Effector memory CD4-positive, alpha-beta T cell (primary cell): ENCODE results near the gene NAA40.

Experiments used
- DNase-seq, 3 donors: peaks; one replicate each; pipeline ENCODE4 v3.0.0-alpha.2; 2020
- H3K27ac ChIP-seq: 2 replicates; pipeline ENCODE4 v1.7.0; 2013; ENCODE audit warnings: mild to moderate bottlenecking, low read length, moderate library complexity; ENCODE audit not compliant: insufficient read depth, poor library complexity, severe bottlenecking
- H3K27me3 ChIP-seq: replicated peaks from 2 replicates; pipeline ENCODE4 v1.7.0; 2013; ENCODE audit warnings: mild to moderate bottlenecking, low read length; ENCODE audit not compliant: insufficient read depth, control insufficient read depth, poor library complexity, severe bottlenecking
- H3K36me3 ChIP-seq: 2 replicates; pipeline ENCODE4 v1.7.0; 2013; ENCODE audit warnings: mild to moderate bottlenecking, low read length, moderate library complexity; ENCODE audit not compliant: control insufficient read depth, insufficient read depth
- H3K4me1 ChIP-seq: 2 replicates; pipeline ENCODE4 v1.7.0; 2013; ENCODE audit warnings: low read length, mild to moderate bottlenecking; ENCODE audit not compliant: control insufficient read depth, insufficient read depth, poor library complexity, severe bottlenecking
- H3K4me3 ChIP-seq: 2 replicates; pipeline ENCODE4 v1.7.0; 2013; ENCODE audit warnings: low read length, low read depth, mild to moderate bottlenecking; ENCODE audit not compliant: insufficient read depth, poor library complexity, severe bottlenecking
- H3K9me3 ChIP-seq: 2 replicates; pipeline ENCODE4 v1.7.0; 2013; ENCODE audit warnings: mild to moderate bottlenecking, low read length, moderate library complexity; ENCODE audit not compliant: control insufficient read depth

The NAA40 gene

GRCh38 chr11:63919267-63920125 is 19.3 kb upstream of the NAA40 start:
- Histone ChIP-seq H3K27ac (no peak overlapping the region), H3K4me1 (peaks cover 33% of the 10 kb centered on the region)
- DNase-seq: no peak

GRCh38 chr11:63920126-63920938 is 18.5 kb upstream of the NAA40 start:
- no peaks in the 10 kb centered on the region for H3K9me3 ChIP-seq
- no peak overlapping the region for H3K27ac ChIP-seq
- no peak overlapping the region for H3K4me3 ChIP-seq
- no peak for DNase-seq
- no peaks in the 10 kb centered on the region for H3K36me3 ChIP-seq
- H3K4me1 ChIP-seq: peaks cover 30% of the 10 kb centered on the region
- H3K27me3 ChIP-seq: no peaks in the 10 kb centered on the region

More at GRCh38 chr11:63919267-63920125, 19.3 kb upstream of the NAA40 start:
- no peaks in the 10 kb centered on the region for H3K9me3 ChIP-seq
- H3K36me3 ChIP-seq: no peaks in the 10 kb centered on the region
- no peaks in the 10 kb centered on the region for H3K27me3 ChIP-seq
- no peak overlapping the region for H3K4me3 ChIP-seq

- Histone ChIP-seq H3K36me3 (no peaks in the 10 kb centered on the region), H3K4me1 (peaks cover 25% of the 10 kb centered on the region), H3K27me3 (no peaks in the 10 kb centered on the region), H3K9me3 (no peaks in the 10 kb centered on the region), H3K4me3 (no peak overlapping the region), H3K27ac (no peak overlapping the region)
- DNase-seq: no peak
Observed at GRCh38 chr11:63920939-63921417, 17.8 kb upstream of the NAA40 start.

GRCh38 chr11:63922673-63923192 is 16.1 kb upstream of the NAA40 start:
- no peak overlapping the region for H3K4me3 ChIP-seq
- DNase-seq: no peak
- peaks cover 12% of the 10 kb centered on the region for H3K4me1 ChIP-seq
- no peaks in the 10 kb centered on the region for H3K27me3 ChIP-seq
- H3K36me3 ChIP-seq: no peaks in the 10 kb centered on the region
- no peak overlapping the region for H3K27ac ChIP-seq
- H3K9me3 ChIP-seq: no peaks in the 10 kb centered on the region

GRCh38 chr11:63923319-63923718 is 15.5 kb upstream of the NAA40 start:
- Histone ChIP-seq H3K4me3 (no peak overlapping the region), H3K27me3 (no peaks in the 10 kb centered on the region), H3K4me1 (peaks cover 6% of the 10 kb centered on the region), H3K9me3 (no peaks in the 10 kb centered on the region), H3K27ac (no peak overlapping the region), H3K36me3 (no peaks in the 10 kb centered on the region)
- DNase-seq: no peak

- no peak overlapping the region for H3K27ac ChIP-seq
- H3K36me3 ChIP-seq: no peaks in the 10 kb centered on the region
- DNase-seq: no peak
- H3K4me3 ChIP-seq: no peak overlapping the region
- H3K4me1 ChIP-seq: no peaks in the 10 kb centered on the region
- no peaks in the 10 kb centered on the region for H3K9me3 ChIP-seq
- no peaks in the 10 kb centered on the region for H3K27me3 ChIP-seq
Observed at GRCh38 chr11:63929616-63930015, 9.2 kb upstream of the NAA40 start.

- DNase-seq: no peak
- Histone ChIP-seq H3K4me3 (no peak overlapping the region), H3K4me1 (no peaks in the 10 kb centered on the region), H3K27ac (no peak overlapping the region), H3K36me3 (no peaks in the 10 kb centered on the region), H3K27me3 (no peaks in the 10 kb centered on the region), H3K9me3 (no peaks in the 10 kb centered on the region)
Observed at GRCh38 chr11:63931045-63931444, 7.8 kb upstream of the NAA40 start.

GRCh38 chr11:63931876-63932275 is 6.9 kb upstream of the NAA40 start:
- Histone ChIP-seq H3K4me3 (no peak overlapping the region), H3K36me3 (no peaks in the 10 kb centered on the region), H3K9me3 (no peaks in the 10 kb centered on the region), H3K27ac (no peak overlapping the region), H3K4me1 (no peaks in the 10 kb centered on the region), H3K27me3 (no peaks in the 10 kb centered on the region)
- no peak for DNase-seq

GRCh38 chr11:63933459-63933858 is 5.3 kb upstream of the NAA40 start:
- Histone ChIP-seq H3K27me3 (no peaks in the 10 kb centered on the region), H3K4me3 (no peak overlapping the region), H3K4me1 (peaks cover 4% of the 10 kb centered on the region), H3K27ac (no peak overlapping the region), H3K9me3 (no peaks in the 10 kb centered on the region), H3K36me3 (no peaks in the 10 kb centered on the region)
- DNase-seq: no peak
